Adipocyte (in vitro differentiated cells): ENCODE measurements around the gene ISL1.

ENCODE experiments used
- DNase-seq: peaks from one replicate; pipeline ENCODE4 v3.0.0-alpha.2; 2015; ENCODE audit warnings: low read depth
- H3K27me3 ChIP-seq: replicated peaks from 2 replicates; pipeline ENCODE4 v1.7.0; 2013; ENCODE audit warnings: mild to moderate bottlenecking, low read length, moderate library complexity; ENCODE audit not compliant: control insufficient read depth, insufficient read depth
- H3K36me3 ChIP-seq: 2 replicates; pipeline ENCODE4 v1.7.0; 2013; ENCODE audit warnings: low read length, mild to moderate bottlenecking, moderate library complexity; ENCODE audit not compliant: control insufficient read depth, insufficient read depth, severe bottlenecking
- H3K4me1 ChIP-seq: 2 replicates; pipeline ENCODE4 v1.7.0; 2013; ENCODE audit warnings: mild to moderate bottlenecking, low read length, moderate library complexity; ENCODE audit not compliant: control insufficient read depth, insufficient read depth
- H3K4me3 ChIP-seq: 2 replicates; pipeline ENCODE4 v1.7.0; 2013; ENCODE audit warnings: mild to moderate bottlenecking, low read length, moderate library complexity
- H3K9ac ChIP-seq: 2 replicates; pipeline ENCODE4 v1.7.0; 2013; ENCODE audit warnings: mild to moderate bottlenecking, low read length, moderate library complexity
- H3K9me3 ChIP-seq: 2 replicates; pipeline ENCODE4 v1.7.0; 2013; ENCODE audit warnings: mild to moderate bottlenecking, low read length, moderate library complexity; ENCODE audit not compliant: control insufficient read depth

ISL1 gene

GRCh38 chr5:51398875-51399642 lies 15.8 kb downstream of the ISL1 start:
- no peak overlapping the region for H3K9ac ChIP-seq
- no peaks in the 10 kb centered on the region for H3K36me3 ChIP-seq
- no peak overlapping the region for H3K4me3 ChIP-seq
- H3K27me3 ChIP-seq = peaks cover 54% of the 10 kb centered on the region
- H3K9me3 ChIP-seq = no peaks in the 10 kb centered on the region
- H3K4me1 ChIP-seq = no peaks in the 10 kb centered on the region
- no peak for DNase-seq

DNA sequence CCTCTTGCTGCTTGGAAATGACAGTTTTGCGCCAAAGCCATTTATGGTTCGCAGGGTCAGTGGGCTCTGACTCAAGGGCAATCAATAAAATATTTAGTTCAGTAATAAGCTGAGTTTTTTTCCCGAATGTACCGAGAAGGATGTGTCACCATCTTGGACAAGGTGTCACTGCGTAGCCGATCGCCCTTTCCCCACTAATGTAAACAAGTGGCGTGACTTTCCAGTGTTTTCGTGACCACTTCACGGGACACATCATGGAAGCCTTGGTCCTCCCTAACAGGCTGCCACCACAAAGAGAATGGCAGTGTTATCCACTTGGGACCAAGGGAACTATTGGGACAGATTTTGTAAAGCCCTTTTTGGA lies 16.4 kb downstream of the ISL1 start:
- Histone ChIP-seq H3K9ac (no peak overlapping the region), H3K27me3 (peaks cover 54% of the 10 kb centered on the region), H3K4me1 (no peaks in the 10 kb centered on the region), H3K36me3 (no peaks in the 10 kb centered on the region), H3K4me3 (no peak overlapping the region), H3K9me3 (no peaks in the 10 kb centered on the region)
- DNase-seq = no peak

DNA sequence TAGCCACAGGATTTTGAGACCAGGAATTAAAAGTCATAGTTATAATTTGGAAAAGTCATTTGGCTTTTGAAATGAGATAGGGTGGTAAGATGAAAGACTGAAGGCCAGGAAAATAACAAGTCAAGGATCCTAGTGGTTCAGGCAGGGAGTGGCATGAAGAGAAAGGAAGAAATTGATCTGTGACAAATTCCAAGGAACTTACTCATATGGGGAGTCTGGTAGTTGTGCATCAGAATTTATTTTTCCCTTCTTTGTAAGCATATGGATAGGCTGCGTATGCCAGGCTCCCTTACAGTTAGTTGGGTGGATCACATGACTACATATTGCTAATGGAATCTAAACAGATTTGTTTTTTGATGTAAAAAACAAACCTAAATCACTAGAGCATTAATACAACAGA lies 21.0 kb downstream of the ISL1 start:
- no peak for DNase-seq
- Histone ChIP-seq H3K9me3 (no peaks in the 10 kb centered on the region), H3K9ac (no peak overlapping the region), H3K4me1 (no peaks in the 10 kb centered on the region), H3K27me3 (peaks cover 20% of the 10 kb centered on the region), H3K4me3 (no peak overlapping the region), H3K36me3 (no peaks in the 10 kb centered on the region)

GRCh38 chr5:51411921-51412325 lies 28.7 kb downstream of the ISL1 start:
- no peak overlapping the region for H3K4me3 ChIP-seq
- H3K36me3 ChIP-seq = no peaks in the 10 kb centered on the region
- no peak for DNase-seq
- H3K9ac ChIP-seq = no peak overlapping the region
- H3K9me3 ChIP-seq = no peaks in the 10 kb centered on the region
- no peaks in the 10 kb centered on the region for H3K4me1 ChIP-seq
- no peaks in the 10 kb centered on the region for H3K27me3 ChIP-seq

DNA sequence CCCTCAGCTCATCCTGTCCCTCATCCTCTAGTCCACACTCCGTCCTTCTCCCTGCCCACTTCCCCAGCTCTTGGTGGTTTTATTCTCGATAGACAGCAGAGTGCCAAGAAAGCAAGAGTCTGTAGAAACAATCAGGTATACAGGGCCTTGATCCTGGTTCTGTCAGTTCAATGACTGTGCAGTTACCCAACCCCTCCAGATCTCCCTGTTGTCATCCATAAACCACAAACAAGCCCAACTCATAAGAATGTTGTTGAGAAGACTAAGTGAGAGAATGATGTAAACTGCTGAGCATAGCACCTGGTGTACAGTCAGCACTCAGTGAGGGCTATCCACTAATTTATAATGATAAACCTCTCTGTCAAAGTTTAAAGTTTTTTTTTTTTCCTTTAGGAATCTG lies 31.3 kb downstream of the ISL1 start:
- Histone ChIP-seq H3K9ac (no peak overlapping the region), H3K4me3 (no peak overlapping the region), H3K9me3 (no peaks in the 10 kb centered on the region), H3K27me3 (no peaks in the 10 kb centered on the region), H3K36me3 (no peaks in the 10 kb centered on the region), H3K4me1 (no peaks in the 10 kb centered on the region)
- DNase-seq = no peak

DNA sequence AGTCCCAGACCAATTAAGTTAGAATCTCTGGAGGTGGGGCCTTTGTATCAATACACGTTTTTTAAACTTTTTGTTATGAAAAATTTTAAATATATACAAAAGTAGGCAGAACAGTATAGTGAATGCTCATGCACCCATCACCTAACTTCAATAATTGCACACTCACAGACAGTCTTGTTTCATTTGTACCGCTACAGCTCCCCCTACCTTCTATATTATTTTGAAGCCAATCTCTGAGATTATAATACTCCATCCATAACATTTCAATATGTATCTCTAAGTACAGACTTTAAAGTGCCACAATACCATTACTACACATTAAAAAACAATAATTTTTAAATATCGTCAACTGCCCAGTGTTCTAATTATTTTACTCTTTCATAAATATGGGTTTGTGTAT lies 32.9 kb downstream of the ISL1 start:
- H3K36me3 ChIP-seq = no peaks in the 10 kb centered on the region
- no peak overlapping the region for H3K9ac ChIP-seq
- no peaks in the 10 kb centered on the region for H3K4me1 ChIP-seq
- no peak for DNase-seq
- no peaks in the 10 kb centered on the region for H3K27me3 ChIP-seq
- H3K4me3 ChIP-seq = no peak overlapping the region
- H3K9me3 ChIP-seq = no peaks in the 10 kb centered on the region

- Histone ChIP-seq H3K4me3 (no peak overlapping the region), H3K4me1 (no peaks in the 10 kb centered on the region), H3K9ac (no peak overlapping the region), H3K36me3 (no peaks in the 10 kb centered on the region), H3K27me3 (no peaks in the 10 kb centered on the region), H3K9me3 (no peaks in the 10 kb centered on the region)
- DNase-seq = no peak
Observed at GRCh38 chr5:51433052-51433710, 49.9 kb downstream of the ISL1 start.

DNA sequence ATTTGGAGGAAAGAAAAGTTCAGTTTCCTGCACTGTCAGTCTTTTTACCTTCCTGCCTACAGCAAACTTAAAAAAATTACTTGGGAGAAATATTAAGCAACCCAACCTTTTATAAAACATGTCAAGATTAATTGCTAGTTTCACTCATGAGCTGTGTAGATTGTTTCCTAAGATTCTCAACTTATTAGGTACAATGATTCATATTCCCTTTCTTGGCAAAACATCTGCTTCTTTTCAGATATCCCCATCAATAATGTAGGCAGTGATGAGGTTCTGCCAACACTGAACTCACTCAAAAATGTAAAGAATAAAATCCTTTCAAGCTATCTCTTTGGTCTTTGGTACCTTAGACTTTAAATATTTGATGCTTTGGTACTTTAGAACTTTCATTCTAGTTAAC lies 56.0 kb downstream of the ISL1 start:
- Histone ChIP-seq H3K36me3 (no peaks in the 10 kb centered on the region), H3K9me3 (no peaks in the 10 kb centered on the region), H3K4me1 (no peaks in the 10 kb centered on the region), H3K4me3 (no peak overlapping the region), H3K27me3 (no peaks in the 10 kb centered on the region), H3K9ac (no peak overlapping the region)
- DNase-seq = no peak
